NCI-H446 treated with DMSO at 0.1 percent for 48 hours (cell line): ENCODE results near the gene LRMDA.

ENCODE experiments used
- DNase-seq: peaks from one replicate; lab custom pipeline; 2025; lab: John Stamatoyannopoulos, UW

Gene LRMDA

DNA sequence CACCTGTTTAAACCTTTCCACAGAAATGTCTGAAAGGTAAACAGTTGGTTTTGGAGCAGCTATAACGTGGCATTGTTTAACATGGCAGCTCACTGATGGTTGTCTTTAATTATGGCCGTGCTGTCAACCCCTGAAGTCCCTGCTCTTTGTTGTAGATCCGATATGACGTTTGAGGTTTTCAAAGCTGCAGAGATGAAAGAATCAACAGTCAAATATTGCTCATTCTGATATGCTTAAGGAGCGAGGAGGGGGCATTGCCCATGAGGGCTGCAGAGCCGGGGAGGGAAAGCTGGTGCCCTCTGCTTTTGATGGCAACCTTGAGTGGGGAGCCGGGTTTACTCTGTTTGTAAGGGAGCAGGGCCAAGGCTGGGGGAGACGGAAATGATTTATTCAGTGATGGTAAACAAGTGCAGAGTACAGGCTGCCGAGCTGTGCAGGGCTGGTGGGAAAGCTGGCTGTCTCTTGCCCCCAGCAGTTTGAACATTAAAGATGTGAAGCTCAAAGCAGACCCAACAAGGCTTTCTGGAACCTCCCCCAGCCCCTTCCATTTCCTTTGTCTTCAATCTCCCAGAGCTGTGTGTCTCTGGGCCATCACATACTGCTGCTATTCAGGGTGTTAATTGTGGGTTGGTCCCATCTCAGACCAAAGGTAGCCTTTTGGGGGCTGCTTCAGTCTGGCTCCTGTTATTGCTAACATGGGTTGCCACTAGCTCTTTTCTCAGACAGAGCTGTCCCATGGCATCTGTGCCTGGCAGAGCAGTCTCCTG lies 345.5 kb downstream of the LRMDA start:
- no peak for DNase-seq

DNA sequence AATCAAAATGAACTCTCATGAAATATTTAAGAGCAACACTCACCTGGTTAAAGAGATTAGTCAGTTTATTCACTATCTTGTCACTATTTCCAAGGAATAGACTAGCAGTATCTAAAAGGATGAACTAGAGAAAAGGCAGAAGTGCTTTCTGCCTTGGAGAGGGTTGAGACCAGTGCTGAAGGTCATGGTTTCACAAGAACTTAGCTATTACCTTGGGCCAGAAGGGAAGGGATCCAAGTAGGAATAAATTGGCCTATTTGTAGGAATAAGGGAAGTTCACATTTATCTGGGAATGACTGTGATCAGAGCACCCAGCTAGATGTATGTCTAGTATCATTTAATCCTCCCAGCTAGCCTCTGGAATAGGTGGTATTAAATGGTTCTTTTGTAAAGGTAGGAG lies 347.2 kb downstream of the LRMDA start:
- no peak for DNase-seq

DNA sequence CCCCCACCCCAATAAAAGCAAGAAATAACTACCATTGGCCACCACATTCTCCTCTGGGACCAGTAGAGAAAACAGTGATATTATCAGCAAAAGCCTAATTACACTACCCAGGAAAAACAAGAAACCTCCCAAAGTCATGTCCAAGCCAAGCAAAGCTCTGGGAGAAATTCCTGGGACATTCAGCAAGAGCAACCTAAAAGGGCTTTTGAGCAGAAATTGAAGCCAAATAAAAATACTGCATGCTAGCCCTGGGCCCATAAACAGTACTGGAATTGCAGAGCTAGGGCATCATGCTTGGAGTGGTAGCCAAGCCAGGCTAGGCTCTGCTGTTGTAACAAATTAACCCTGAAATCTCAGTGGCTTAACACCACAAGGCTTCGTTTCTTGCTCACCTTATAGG lies 347.9 kb downstream of the LRMDA start:
- DNase-seq = no peak

DNA sequence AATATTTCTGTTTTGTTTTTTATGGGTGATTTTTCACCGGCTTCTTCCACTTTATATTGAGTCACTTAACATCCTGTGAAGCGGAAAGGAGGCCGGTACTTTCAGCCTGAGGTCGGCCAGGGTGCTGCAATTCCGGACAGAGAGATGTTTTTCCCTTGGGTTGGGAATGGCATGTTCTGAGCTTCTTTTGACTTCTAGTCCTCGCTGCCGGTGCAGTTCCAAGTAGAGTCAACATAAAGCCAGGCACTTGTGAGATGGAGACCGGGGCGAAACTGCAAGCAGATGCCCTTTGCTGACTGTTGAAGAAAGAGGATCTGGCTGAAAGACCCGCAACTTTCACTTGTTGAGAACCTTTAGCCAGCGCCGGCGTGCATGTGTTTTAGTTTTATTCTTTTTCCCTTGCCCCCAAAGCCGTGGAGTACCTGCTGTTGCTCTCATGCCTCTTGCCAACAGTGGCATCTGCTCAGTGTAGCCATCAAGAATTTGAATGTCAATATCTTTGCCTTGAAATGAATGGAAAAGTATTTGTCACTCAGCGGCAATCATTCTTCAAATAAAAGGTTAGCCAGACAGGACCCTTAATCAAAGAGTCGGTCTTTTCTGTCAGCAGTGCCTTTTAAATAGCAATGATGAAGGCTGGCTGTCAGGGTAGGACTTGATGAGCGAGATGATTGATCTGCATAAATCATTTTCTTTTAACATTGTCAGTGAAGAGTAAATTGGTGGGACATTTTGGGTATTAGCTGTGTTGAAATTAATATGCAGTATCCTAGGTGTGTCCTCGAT lies 351.2 kb downstream of the LRMDA start:
- peak; percentile 32 for DNase-seq

- DNase-seq = no peak
Measured at GRCh38 chr10:75788394-75789205, 357.2 kb downstream of the LRMDA start.

DNA sequence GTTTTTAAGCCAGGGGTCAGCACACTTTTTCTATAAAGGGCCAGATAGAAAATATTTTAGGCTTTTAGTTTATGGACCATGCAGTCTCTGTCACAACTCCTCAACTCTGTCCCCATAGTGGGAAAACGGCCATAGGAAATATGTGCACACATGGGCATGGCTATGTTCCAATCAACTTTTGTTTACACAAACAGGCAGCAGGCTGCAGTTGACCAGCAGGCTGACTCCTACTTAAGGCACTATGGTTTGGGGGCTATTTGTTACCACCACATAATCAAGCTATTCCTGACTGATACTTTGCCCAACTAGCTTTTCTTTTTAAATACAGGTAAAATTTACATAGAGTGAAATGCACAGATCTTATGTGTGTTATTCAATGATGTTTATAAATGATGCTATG lies 362.4 kb downstream of the LRMDA start:
- DNase-seq = no peak

GRCh38 chr10:75801121-75801520 lies 369.7 kb downstream of the LRMDA start:
- DNase-seq = no peak

- DNase-seq = no peak
Measured at GRCh38 chr10:75801661-75802060, 370.2 kb downstream of the LRMDA start.

GRCh38 chr10:75803121-75803520 lies 371.7 kb downstream of the LRMDA start:
- no peak for DNase-seq

DNA sequence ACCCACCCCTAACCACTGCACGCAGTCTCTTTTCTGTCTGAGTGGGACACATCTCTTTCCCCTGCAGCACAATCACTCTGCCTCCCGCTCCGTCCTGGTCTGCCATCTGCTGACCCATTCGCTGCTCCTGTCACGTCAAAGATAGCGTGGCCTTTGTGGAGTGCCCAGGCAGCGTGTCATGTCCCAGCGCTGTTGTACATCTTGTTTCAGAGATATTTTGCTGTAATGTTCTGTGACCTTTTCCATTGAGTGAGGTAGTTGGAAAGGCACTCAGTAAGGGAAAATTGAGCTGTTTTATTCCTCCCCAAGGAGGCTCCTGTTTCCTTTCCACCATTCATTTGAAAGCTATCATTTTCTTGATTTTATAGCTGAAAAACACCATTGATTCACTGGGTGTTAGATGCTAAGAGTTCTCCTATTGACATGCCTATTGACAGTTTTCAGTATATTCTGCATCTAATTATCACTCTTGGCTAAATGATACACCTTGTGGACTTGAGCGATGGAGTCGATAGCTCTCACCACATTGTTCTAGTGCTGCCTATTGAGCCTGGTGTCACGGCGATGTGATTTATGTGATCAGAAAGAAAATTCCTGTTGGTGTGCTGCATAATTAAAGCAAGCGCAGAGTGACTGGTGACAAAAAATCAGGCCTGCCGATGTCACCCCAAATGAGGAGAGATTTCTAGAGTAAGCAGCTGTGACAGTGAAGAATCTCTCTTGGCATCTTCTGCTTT lies 372.6 kb downstream of the LRMDA start:
- DNase-seq = no peak

DNA sequence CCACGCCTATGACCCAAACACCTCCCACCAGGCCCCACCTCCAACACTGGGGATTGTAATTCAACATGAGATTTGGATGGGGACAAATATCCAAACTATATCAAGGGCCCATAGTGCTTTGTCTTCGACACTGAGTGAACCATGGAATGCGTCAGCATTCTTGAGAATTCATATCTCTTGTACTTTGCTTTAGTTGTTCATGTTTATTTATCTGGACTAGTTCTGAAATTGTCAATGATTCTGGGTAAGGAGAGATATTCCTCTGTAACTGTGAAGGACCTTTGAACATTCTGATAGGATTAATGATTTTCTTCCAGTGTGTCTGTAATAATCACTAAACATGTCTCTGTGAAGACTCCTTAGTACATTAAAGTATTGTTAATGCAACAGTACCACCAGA lies 374.8 kb downstream of the LRMDA start:
- DNase-seq = no peak

DNA sequence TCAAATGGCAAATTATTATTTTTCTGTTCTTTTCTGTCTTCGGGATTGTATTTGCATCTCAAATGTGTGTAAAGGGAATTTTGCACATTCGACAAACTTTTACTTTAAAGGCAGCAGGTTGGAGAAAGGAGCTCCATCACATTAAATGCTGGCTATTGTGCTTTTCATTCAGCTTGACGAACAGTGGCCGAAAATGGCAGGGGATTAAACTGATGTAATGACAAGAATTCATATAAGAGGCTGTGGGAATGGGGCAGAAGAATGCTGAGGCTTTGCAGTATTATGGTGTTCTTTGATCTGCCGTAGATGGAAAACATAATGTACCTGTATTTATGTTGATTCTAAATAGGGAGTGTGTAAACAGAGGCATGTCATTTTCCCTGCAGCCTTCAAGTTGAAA lies 376.0 kb downstream of the LRMDA start:
- DNase-seq = no peak

- no peak for DNase-seq
Measured at GRCh38 chr10:75809003-75809402, 377.6 kb downstream of the LRMDA start.

DNA sequence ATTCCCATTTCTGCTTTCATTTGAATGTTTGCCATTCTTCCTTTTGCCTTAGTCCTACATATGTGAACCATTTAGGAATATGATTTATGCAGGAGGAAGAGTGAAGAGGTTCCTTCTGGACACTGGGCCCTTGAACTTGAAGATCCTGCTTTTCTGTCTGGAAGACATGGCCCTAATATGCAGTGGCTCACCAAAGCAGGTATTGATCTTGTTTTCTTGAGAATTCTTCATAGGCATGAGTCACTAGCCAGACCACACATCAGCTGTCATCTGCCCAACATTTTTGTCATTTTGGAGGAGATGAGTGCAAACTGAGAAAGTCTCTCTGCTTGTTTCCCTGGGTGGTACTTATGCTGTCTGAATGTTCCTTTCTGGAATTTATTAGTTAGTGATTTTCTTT lies 382.6 kb downstream of the LRMDA start:
- DNase-seq = no peak

DNA sequence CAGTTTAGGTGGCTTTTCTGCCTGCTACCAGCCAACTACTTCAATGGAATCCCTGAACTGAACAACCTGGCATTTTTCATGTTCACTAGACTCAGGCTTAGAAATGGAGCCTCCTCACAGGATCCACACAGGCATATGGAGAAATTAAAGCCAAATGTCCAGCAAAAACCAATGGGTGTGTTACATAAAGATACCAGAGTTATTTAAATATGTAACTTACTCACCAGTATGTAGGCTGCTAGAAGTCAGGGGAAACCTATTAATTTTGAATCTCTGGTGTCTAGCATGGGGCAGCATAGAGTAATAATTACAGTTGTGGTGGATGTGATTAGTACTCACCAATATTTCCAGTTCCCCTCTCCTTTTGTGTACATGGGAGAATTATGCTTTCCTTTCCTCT lies 383.6 kb downstream of the LRMDA start:
- no peak for DNase-seq

DNA sequence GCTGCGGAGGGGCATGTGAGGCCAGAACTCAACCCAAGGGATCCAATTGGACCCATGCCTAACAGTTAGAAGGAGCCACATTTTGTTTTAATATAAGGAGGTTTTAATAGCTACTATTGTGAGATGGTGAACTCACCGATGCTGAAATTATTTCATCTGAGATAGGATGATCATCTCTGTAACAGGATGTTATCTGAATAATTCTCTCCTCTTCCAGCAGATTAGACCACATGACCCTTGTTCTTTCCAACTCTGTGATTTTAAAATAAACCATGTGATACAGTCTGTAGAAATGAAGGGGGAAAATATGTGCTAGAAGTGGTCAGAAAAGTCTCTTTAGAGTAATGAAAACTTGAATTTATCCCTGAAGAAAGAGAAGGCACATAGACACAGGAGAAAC lies 385.8 kb downstream of the LRMDA start:
- no peak for DNase-seq

DNA sequence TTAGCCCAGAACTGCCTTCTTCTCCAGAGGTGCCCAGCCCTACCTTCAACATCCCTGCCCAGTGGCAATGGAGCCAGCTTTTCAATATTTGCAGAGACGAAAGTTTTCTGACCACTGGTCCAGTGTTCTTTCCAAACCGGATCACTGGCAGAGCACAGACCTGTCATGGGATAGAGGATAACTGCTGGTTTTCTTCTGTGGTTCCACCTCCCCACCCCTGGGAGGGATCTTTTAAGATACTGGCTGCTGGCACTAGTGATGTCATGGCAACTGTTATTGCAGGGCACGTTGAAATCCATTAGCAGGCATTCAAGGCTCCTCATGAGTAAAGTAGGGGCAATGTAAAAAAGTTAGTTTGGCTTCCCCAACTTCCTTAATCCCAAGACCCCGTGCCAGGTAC lies 387.1 kb downstream of the LRMDA start:
- no peak for DNase-seq

GRCh38 chr10:75825235-75825634 lies 393.8 kb downstream of the LRMDA start:
- no peak for DNase-seq

DNA sequence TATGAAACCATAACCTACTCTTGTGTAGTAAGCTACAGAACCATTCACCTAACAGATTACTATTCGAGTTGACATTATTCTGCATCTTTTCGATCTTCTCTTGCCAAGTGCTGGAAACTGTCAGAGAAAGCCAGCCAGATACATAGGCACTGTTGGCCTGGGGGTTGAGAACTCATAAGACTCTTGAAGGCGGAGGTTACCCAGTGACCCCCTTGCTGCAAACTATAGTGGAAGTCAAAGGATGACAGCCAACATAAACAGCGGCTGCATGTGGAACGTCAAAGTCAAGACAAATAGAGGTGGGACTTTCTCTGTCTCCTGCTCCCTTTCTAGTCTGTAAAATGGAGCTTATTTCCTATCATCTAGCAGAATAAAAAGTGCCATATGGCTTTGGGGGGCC lies 394.2 kb downstream of the LRMDA start:
- no peak for DNase-seq

DNA sequence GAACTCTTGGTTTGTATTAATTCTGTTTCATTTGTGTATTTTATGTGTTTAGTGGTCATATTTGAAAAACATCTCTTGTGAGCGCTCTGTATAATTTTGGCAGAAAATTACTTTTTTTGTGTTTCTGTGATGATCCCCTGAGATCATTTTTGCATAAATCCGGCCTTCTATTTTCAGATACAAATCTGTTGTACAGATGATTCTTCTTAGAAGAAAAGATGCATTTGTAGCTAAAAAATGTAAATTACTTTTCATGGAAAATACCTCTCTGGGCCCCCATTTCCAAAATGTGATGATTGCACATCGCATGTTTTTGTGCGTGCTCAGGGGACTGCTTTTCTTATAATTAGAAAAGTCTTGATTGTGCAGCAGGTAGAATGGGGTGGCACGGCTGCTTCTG lies 395.4 kb downstream of the LRMDA start:
- no peak for DNase-seq

DNA sequence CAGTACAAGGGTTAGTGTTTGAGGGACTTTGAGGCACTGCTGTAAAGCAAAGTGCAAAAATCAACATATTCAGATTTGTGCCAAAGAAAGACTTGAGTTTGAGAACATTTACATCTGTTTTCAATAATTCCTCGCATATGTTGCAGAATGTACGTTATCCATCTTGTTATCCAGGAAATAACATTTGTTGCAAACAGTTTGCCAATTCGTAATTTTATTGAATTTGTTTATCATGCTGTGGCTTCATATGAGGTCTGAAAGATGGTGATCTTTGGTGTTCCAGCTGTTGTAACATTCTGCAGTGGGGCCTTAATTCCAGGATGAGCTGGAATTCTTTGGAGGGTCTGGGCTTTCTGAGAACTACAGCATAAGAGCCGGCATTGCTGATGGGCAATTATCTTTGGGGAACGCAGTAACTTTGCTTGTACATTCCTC lies 396.2 kb downstream of the LRMDA start:
- DNase-seq = no peak

DNA sequence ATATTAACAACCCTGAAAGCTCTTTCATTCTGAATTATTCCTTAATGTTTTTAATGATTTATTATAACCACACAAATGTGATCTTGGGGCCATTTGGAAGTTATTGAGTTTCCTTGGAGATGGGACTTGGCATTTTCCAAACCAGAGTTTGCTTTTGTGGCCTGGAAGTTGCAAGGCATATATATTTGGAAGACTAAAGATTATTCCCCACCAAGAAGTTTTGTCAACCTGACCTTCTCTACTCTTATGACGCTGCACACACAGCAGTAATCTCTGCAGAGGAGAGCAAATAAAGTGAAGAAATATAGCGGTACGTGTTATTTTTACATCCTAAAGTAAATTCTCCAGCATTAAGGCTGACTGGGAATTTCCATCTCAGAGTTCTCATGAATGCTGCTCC lies 397.0 kb downstream of the LRMDA start:
- DNase-seq = no peak
